Mesendoderm (in vitro differentiated cells): ENCODE results near the gene BMS1.

Experiments used
- DNase-seq: peaks from one replicate; pipeline ENCODE4 v3.0.0; 2013
- H2AK5ac ChIP-seq: 2 replicates; pipeline ENCODE4 v1.6.1; 2013; ENCODE audit warnings: low read length, inconsistent platforms
- H2BK120ac ChIP-seq: 2 replicates; pipeline ENCODE4 v1.6.1; 2013; ENCODE audit warnings: low read depth, mild to moderate bottlenecking, low read length, moderate library complexity, mixed read lengths
- H2BK15ac ChIP-seq: replicated peaks from 2 replicates; pipeline ENCODE4 v1.6.1; 2013; ENCODE audit warnings: low read depth, mild to moderate bottlenecking, moderate library complexity
- H2BK5ac ChIP-seq: 2 replicates; pipeline ENCODE4 v1.6.1; 2013; ENCODE audit warnings: low read length, inconsistent platforms
- H3K18ac ChIP-seq: 2 replicates; pipeline ENCODE4 v1.6.1; 2013; ENCODE audit warnings: mild to moderate bottlenecking, low read length, mixed read lengths
- H3K23ac ChIP-seq: one replicate; pipeline ENCODE4 v1.6.1; 2013; ENCODE audit warnings: low read length
- H3K27ac ChIP-seq: 2 replicates; pipeline ENCODE4 v1.5.1; 2013; ENCODE audit warnings: low read depth, mild to moderate bottlenecking, inconsistent platforms, low read length, moderate library complexity
- H3K27me3 ChIP-seq: 2 replicates; pipeline ENCODE4 v1.6.1; 2013; ENCODE audit warnings: low read length, control low read depth, mild to moderate bottlenecking, inconsistent platforms; ENCODE audit not compliant: insufficient read depth, poor library complexity
- H3K36me3 ChIP-seq: 2 replicates; pipeline ENCODE4 v1.6.1; 2013; ENCODE audit warnings: low read length, inconsistent platforms; ENCODE audit not compliant: control insufficient read depth, insufficient read depth
- H3K4ac ChIP-seq: one replicate; pipeline ENCODE4 v1.6.1; 2013; ENCODE audit warnings: low read depth, mild to moderate bottlenecking, low read length, moderate library complexity
- H3K4me1 ChIP-seq: 2 replicates; pipeline ENCODE4 v1.6.1; 2013; ENCODE audit warnings: low read depth, low read length, inconsistent platforms; ENCODE audit not compliant: control insufficient read depth
- H3K4me2 ChIP-seq: 2 replicates; pipeline ENCODE4 v1.6.1; 2013; ENCODE audit warnings: low read length
- H3K4me3 ChIP-seq: 2 replicates; pipeline ENCODE4 v1.5.1; 2013; ENCODE audit warnings: mild to moderate bottlenecking, low read length
- H3K56ac ChIP-seq: one replicate; pipeline ENCODE4 v1.6.1; 2013; ENCODE audit warnings: low read length
- H3K79me1 ChIP-seq: 2 replicates; pipeline ENCODE4 v1.6.1; 2013; ENCODE audit warnings: low read length, inconsistent platforms
- H3K79me2 ChIP-seq: 2 replicates; pipeline ENCODE4 v1.6.1; 2013; ENCODE audit warnings: mild to moderate bottlenecking, low read length; ENCODE audit not compliant: control insufficient read depth, insufficient read depth
- H3K9ac ChIP-seq: 2 replicates; pipeline ENCODE4 v1.6.1; 2013; ENCODE audit warnings: low read length, inconsistent platforms
- H4K5ac ChIP-seq: one replicate; pipeline ENCODE4 v1.6.1; 2013; ENCODE audit warnings: low read length
- H4K8ac ChIP-seq: one replicate; pipeline ENCODE4 v1.6.1; 2013; ENCODE audit warnings: low read depth, mild to moderate bottlenecking, control low read depth, low read length, moderate library complexity
- WGBS: extraction: QIAGEN DNeasy Blood & Tissue Kit; methylation state at CpG from one replicate; pipeline ENCODE4 v1.1.7; 2013; ENCODE audit warnings: low lambda C conversion rate, missing lambda C conversion rate; ENCODE audit not compliant: insufficient coverage; ENCODE audit errors: extremely low coverage; 5-methylcytosine and 5-hydroxymethylcytosine counted together

BMS1 gene

GRCh38 chr10:42755556-42756093 is 27.0 kb upstream of the BMS1 start:
- peak; percentile 8 for DNase-seq
- H3K79me2 ChIP-seq = no peaks in the 10 kb centered on the region
- no peak overlapping the region for H2BK15ac ChIP-seq
- no peak overlapping the region for H3K27ac ChIP-seq
- no peak overlapping the region for H3K4me2 ChIP-seq
- H3K9ac ChIP-seq = no peak overlapping the region
- H4K8ac ChIP-seq = no peak overlapping the region
- H4K5ac ChIP-seq = no peak overlapping the region
- no peak overlapping the region for H2AK5ac ChIP-seq
- H2BK120ac ChIP-seq = no peak overlapping the region
- no peak overlapping the region for H3K4ac ChIP-seq
- no peak overlapping the region for H3K4me3 ChIP-seq
- no peaks in the 10 kb centered on the region for H3K4me1 ChIP-seq
- WGBS = no CpG with 5 or more reads among the region's 10 CpGs
- H3K27me3 ChIP-seq = peaks cover 22% of the 10 kb centered on the region
- H3K36me3 ChIP-seq = no peaks in the 10 kb centered on the region
- H3K18ac ChIP-seq = no peak overlapping the region
- H3K79me1 ChIP-seq = no peaks in the 10 kb centered on the region
- H3K23ac ChIP-seq = no peak overlapping the region
- no peak overlapping the region for H2BK5ac ChIP-seq
- H3K56ac ChIP-seq = no peak overlapping the region

- Histone ChIP-seq H3K4ac (no peak overlapping the region), H3K23ac (no peak overlapping the region), H3K4me1 (no peaks in the 10 kb centered on the region), H4K5ac (no peak overlapping the region), H3K9ac (no peak overlapping the region), H3K79me2 (no peaks in the 10 kb centered on the region), H3K79me1 (no peaks in the 10 kb centered on the region), H3K36me3 (no peaks in the 10 kb centered on the region), H2BK15ac (no peak overlapping the region), H4K8ac (no peak overlapping the region), H3K27me3 (no peaks in the 10 kb centered on the region), H3K4me2 (no peak overlapping the region), H3K4me3 (no peak overlapping the region), H2BK120ac (no peak overlapping the region), H3K18ac (no peak overlapping the region), H3K27ac (no peak overlapping the region), H2AK5ac (no peak overlapping the region), H2BK5ac (no peak overlapping the region), H3K56ac (no peak overlapping the region)
- no CpG with 5 or more reads among the region's 20 CpGs for WGBS
- no peak for DNase-seq
These were observed 14.7 kb upstream of the BMS1 start for GRCh38 chr10:42767906-42768305.

- no peak for DNase-seq
- Histone ChIP-seq H3K9ac (no peak overlapping the region), H3K27ac (no peak overlapping the region), H4K8ac (no peak overlapping the region), H2BK5ac (no peak overlapping the region), H3K36me3 (no peaks in the 10 kb centered on the region), H3K4me1 (no peaks in the 10 kb centered on the region), H3K27me3 (no peaks in the 10 kb centered on the region), H3K18ac (no peak overlapping the region), H3K56ac (no peak overlapping the region), H2AK5ac (no peak overlapping the region), H3K4me3 (no peak overlapping the region), H2BK120ac (no peak overlapping the region), H3K23ac (no peak overlapping the region), H3K4ac (no peak overlapping the region), H3K79me1 (no peaks in the 10 kb centered on the region), H3K4me2 (no peak overlapping the region), H3K79me2 (no peaks in the 10 kb centered on the region), H4K5ac (no peak overlapping the region), H2BK15ac (no peak overlapping the region)
- no CpG with 5 or more reads among the region's 18 CpGs for WGBS
These were observed 13.9 kb upstream of the BMS1 start for GRCh38 chr10:42768581-42769152.

- Histone ChIP-seq H3K56ac (no peak overlapping the region), H3K79me2 (no peaks in the 10 kb centered on the region), H3K4ac (no peak overlapping the region), H4K8ac (no peak overlapping the region), H4K5ac (no peak overlapping the region), H3K4me1 (no peaks in the 10 kb centered on the region), H2BK5ac (no peak overlapping the region), H3K79me1 (no peaks in the 10 kb centered on the region), H3K9ac (no peak overlapping the region), H3K4me3 (no peak overlapping the region), H3K36me3 (no peaks in the 10 kb centered on the region), H3K27ac (no peak overlapping the region), H2AK5ac (no peak overlapping the region), H3K23ac (no peak overlapping the region), H2BK15ac (no peak overlapping the region), H2BK120ac (no peak overlapping the region), H3K4me2 (no peak overlapping the region), H3K27me3 (no peaks in the 10 kb centered on the region), H3K18ac (no peak overlapping the region)
- DNase-seq = no peak
- WGBS = no CpG with 5 or more reads among the region's 10 CpGs
These were observed 13.4 kb upstream of the BMS1 start for GRCh38 chr10:42769173-42769572.

- no peaks in the 10 kb centered on the region for H3K4me1 ChIP-seq
- no peaks in the 10 kb centered on the region for H3K79me1 ChIP-seq
- no peak for DNase-seq
- no peak overlapping the region for H3K27ac ChIP-seq
- H4K5ac ChIP-seq = no peak overlapping the region
- no CpG with 5 or more reads among the region's 12 CpGs for WGBS
- H2BK15ac ChIP-seq = no peak overlapping the region
- no peak overlapping the region for H4K8ac ChIP-seq
- H3K79me2 ChIP-seq = no peaks in the 10 kb centered on the region
- H2AK5ac ChIP-seq = no peak overlapping the region
- H3K27me3 ChIP-seq = no peaks in the 10 kb centered on the region
- no peak overlapping the region for H3K4me2 ChIP-seq
- H3K18ac ChIP-seq = no peak overlapping the region
- no peak overlapping the region for H3K56ac ChIP-seq
- no peak overlapping the region for H2BK120ac ChIP-seq
- no peak overlapping the region for H3K4ac ChIP-seq
- H3K36me3 ChIP-seq = no peaks in the 10 kb centered on the region
- H3K9ac ChIP-seq = no peak overlapping the region
- H3K4me3 ChIP-seq = no peak overlapping the region
- H2BK5ac ChIP-seq = no peak overlapping the region
- H3K23ac ChIP-seq = no peak overlapping the region
These were observed 12.9 kb upstream of the BMS1 start for GRCh38 chr10:42769673-42770072.

- no peak overlapping the region for H3K4ac ChIP-seq
- no peak overlapping the region for H4K5ac ChIP-seq
- no peaks in the 10 kb centered on the region for H3K79me2 ChIP-seq
- no peak overlapping the region for H2BK5ac ChIP-seq
- H3K79me1 ChIP-seq = no peaks in the 10 kb centered on the region
- no peak overlapping the region for H3K4me3 ChIP-seq
- H3K9ac ChIP-seq = no peak overlapping the region
- H3K27me3 ChIP-seq = no peaks in the 10 kb centered on the region
- H2BK15ac ChIP-seq = no peak overlapping the region
- no peak overlapping the region for H3K23ac ChIP-seq
- no peak overlapping the region for H2BK120ac ChIP-seq
- no CpG with 5 or more reads among the region's 1 CpG for WGBS
- DNase-seq = no peak
- no peak overlapping the region for H2AK5ac ChIP-seq
- H3K56ac ChIP-seq = no peak overlapping the region
- H3K4me2 ChIP-seq = no peak overlapping the region
- H3K27ac ChIP-seq = no peak overlapping the region
- H3K36me3 ChIP-seq = no peaks in the 10 kb centered on the region
- H3K4me1 ChIP-seq = no peaks in the 10 kb centered on the region
- H4K8ac ChIP-seq = no peak overlapping the region
- no peak overlapping the region for H3K18ac ChIP-seq
These were observed 5.9 kb upstream of the BMS1 start for GRCh38 chr10:42776681-42777080.
